ENCODE data around the gene SOX1.

GRCh38 chr13:112064222-112064621 lies 2.7 kb upstream of the SOX1 start:
- TF ChIP-seq POLR2A (IDR thresholded peaks at IDR 0.05) (no peak), CTCF (IDR thresholded peaks at IDR 0.05 in 8 of 11, conservative IDR thresholded peaks at IDR 0.05 in 3 of 11) (no peak)
